ENCODE measurements around the gene SLC35D3. TPM values are rescaled to one million over a fixed set of nuclear protein-coding genes. Genes with fewer than 3 reads are reported as not detected.

SLC35D3 gene
- total and polyA plus RNA-seq, 10 of the 15 experiments (the other 5 are each of a cell fraction or from before 2014, with no cell fraction given), result not detected

DNA sequence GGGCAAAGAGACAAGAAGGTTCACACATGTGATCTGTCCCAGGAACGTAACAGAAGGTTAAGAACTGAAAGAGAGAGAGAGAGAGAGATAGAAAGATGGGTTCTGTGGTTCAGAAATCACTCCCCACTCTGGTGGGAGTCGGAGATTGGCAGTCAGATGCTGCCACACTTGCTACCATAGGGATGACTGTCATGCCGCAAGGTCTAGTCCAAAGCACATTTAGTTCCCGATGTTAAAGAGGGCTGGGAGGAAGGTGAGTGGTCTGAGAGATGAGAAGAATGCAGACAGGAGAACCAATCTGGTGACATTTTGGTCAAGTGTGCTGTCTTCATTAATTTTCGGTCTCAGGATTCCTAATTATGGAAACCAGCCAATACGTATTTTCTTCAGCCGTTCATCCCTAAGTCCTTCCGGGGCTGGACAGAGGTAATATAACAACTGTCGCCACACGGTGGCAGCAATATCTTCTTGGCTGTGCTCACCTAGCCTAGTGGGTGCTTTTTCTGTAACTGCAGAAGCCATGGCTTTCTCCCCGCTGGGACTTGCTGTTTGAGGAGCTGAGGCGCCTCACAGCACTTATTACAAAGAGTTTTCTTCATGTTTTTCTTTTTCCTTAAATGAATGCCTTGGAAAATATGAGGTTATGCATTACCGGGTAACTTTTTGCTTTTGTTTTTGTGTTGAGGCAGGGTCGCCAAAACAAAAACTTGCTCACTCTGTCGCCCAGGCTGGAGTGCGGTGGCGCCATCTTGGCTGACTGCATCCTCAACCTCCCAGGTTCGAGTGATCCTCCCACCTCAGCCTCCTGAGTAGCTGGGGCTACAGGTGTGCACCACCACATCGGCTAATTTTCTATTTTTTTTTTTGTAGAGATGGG is 46.0 kb downstream of the SLC35D3 start (continued):
- TF ChIP-seq, protein P1, sequence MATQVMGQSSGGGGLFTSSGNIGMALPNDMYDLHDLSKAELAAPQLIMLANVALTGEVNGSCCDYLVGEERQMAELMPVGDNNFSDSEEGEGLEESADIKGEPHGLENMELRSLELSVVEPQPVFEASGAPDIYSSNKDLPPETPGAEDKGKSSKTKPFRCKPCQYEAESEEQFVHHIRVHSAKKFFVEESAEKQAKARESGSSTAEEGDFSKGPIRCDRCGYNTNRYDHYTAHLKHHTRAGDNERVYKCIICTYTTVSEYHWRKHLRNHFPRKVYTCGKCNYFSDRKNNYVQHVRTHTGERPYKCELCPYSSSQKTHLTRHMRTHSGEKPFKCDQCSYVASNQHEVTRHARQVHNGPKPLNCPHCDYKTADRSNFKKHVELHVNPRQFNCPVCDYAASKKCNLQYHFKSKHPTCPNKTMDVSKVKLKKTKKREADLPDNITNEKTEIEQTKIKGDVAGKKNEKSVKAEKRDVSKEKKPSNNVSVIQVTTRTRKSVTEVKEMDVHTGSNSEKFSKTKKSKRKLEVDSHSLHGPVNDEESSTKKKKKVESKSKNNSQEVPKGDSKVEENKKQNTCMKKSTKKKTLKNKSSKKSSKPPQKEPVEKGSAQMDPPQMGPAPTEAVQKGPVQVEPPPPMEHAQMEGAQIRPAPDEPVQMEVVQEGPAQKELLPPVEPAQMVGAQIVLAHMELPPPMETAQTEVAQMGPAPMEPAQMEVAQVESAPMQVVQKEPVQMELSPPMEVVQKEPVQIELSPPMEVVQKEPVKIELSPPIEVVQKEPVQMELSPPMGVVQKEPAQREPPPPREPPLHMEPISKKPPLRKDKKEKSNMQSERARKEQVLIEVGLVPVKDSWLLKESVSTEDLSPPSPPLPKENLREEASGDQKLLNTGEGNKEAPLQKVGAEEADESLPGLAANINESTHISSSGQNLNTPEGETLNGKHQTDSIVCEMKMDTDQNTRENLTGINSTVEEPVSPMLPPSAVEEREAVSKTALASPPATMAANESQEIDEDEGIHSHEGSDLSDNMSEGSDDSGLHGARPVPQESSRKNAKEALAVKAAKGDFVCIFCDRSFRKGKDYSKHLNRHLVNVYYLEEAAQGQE (IDR thresholded peaks at IDR 0.05; ENCODE audit: low read depth, low read length), result peak; percentile 52; the same call in 1 of the 2 replicates
- TF ChIP-seq, protein P2, sequence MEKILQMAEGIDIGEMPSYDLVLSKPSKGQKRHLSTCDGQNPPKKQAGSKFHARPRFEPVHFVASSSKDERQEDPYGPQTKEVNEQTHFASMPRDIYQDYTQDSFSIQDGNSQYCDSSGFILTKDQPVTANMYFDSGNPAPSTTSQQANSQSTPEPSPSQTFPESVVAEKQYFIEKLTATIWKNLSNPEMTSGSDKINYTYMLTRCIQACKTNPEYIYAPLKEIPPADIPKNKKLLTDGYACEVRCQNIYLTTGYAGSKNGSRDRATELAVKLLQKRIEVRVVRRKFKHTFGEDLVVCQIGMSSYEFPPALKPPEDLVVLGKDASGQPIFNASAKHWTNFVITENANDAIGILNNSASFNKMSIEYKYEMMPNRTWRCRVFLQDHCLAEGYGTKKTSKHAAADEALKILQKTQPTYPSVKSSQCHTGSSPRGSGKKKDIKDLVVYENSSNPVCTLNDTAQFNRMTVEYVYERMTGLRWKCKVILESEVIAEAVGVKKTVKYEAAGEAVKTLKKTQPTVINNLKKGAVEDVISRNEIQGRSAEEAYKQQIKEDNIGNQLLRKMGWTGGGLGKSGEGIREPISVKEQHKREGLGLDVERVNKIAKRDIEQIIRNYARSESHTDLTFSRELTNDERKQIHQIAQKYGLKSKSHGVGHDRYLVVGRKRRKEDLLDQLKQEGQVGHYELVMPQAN (conservative IDR thresholded peaks at IDR 0.05), result no peak
- TF ChIP-seq STAT1 (conservative IDR thresholded peaks at IDR 0.05) (no peak), GATAD2B (conservative IDR thresholded peaks at IDR 0.05; ENCODE audit: low read depth) (no peak), NR2C1 (IDR thresholded peaks at IDR 0.05) (0 out of 2 replicates have a peak, but pooled peaks have one; percentile 6), WRNIP1 (IDR thresholded peaks at IDR 0.05; ENCODE audit: borderline replicate concordance, low read depth, low read length) (0 out of 2 replicates have a peak, but pooled peaks have one; percentile 50), EZH2 (IDR thresholded peaks at IDR 0.05; ENCODE audit: borderline replicate concordance, control insufficient read depth, low read depth, low read length) (no peak)
- TF ChIP-seq, protein P3, sequence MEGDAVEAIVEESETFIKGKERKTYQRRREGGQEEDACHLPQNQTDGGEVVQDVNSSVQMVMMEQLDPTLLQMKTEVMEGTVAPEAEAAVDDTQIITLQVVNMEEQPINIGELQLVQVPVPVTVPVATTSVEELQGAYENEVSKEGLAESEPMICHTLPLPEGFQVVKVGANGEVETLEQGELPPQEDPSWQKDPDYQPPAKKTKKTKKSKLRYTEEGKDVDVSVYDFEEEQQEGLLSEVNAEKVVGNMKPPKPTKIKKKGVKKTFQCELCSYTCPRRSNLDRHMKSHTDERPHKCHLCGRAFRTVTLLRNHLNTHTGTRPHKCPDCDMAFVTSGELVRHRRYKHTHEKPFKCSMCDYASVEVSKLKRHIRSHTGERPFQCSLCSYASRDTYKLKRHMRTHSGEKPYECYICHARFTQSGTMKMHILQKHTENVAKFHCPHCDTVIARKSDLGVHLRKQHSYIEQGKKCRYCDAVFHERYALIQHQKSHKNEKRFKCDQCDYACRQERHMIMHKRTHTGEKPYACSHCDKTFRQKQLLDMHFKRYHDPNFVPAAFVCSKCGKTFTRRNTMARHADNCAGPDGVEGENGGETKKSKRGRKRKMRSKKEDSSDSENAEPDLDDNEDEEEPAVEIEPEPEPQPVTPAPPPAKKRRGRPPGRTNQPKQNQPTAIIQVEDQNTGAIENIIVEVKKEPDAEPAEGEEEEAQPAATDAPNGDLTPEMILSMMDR (IDR thresholded peaks at IDR 0.05 in 2 of 3, conservative IDR thresholded peaks at IDR 0.05 in 1 of 3; ENCODE audit: control insufficient read depth in 2 of 3, extremely low read depth in 1 of 3, insufficient read depth in 1 of 3, low read depth in 3 of 3, low read length in 3 of 3), result peak; percentile 62 to 82 (median 71); a peak in 5 of 6 replicates
- TF ChIP-seq, protein P4, sequence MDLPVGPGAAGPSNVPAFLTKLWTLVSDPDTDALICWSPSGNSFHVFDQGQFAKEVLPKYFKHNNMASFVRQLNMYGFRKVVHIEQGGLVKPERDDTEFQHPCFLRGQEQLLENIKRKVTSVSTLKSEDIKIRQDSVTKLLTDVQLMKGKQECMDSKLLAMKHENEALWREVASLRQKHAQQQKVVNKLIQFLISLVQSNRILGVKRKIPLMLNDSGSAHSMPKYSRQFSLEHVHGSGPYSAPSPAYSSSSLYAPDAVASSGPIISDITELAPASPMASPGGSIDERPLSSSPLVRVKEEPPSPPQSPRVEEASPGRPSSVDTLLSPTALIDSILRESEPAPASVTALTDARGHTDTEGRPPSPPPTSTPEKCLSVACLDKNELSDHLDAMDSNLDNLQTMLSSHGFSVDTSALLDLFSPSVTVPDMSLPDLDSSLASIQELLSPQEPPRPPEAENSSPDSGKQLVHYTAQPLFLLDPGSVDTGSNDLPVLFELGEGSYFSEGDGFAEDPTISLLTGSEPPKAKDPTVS (IDR thresholded peaks at IDR 0.05; ENCODE audit: low read depth, low read length), result no peak
- TF ChIP-seq, protein P5, sequence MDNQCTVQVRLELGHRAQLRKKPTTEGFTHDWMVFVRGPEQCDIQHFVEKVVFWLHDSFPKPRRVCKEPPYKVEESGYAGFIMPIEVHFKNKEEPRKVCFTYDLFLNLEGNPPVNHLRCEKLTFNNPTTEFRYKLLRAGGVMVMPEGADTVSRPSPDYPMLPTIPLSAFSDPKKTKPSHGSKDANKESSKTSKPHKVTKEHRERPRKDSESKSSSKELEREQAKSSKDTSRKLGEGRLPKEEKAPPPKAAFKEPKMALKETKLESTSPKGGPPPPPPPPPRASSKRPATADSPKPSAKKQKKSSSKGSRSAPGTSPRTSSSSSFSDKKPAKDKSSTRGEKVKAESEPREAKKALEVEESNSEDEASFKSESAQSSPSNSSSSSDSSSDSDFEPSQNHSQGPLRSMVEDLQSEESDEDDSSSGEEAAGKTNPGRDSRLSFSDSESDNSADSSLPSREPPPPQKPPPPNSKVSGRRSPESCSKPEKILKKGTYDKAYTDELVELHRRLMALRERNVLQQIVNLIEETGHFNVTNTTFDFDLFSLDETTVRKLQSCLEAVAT (IDR thresholded peaks at IDR 0.05), result peak; percentile 38; the same call in 1 of the 2 replicates

Data from GM12878 (cell line).